Dermis microvascular lymphatic vessel endothelial cell (primary cell): ENCODE measurements around the gene STBD1. TPM values are rescaled to one million over a fixed set of nuclear protein-coding genes. Genes with fewer than 3 reads are reported as not detected.
"Not testable (repeated sequence)": the region's sequence is repeated elsewhere in the genome, so short reads cannot be mapped to it uniquely, and the experiment has no call there.

Experiments used
- DNase-seq, 2 donors: peaks; one replicate each; pipeline versions ENCODE4 v3.0.0 to v3.0.0-alpha.2; 2010; ENCODE audit warnings: low read depth in 2 of 2
- total RNA-seq: library from RNA; depleted of rRNA; stranded (reverse); fragments of >200 nt; gene quantifications from 2 replicates; pipeline ENCODE4 v1.2.1, GENCODE V29; 2014

Gene STBD1
- total RNA-seq, 1 donor from 2014 or later = 1.9 TPM

- no peak for DNase-seq
Observed at GRCh38 chr4:76315267-76315918, 8.9 kb downstream of the STBD1 start.

GRCh38 chr4:76316131-76316530, 9.6 kb downstream of the STBD1 start:
- no peak for DNase-seq

- DNase-seq = no peak
Observed at GRCh38 chr4:76322236-76322635, 15.7 kb downstream of the STBD1 start.

- DNase-seq = no peak
Observed at GRCh38 chr4:76325072-76325471, 18.5 kb downstream of the STBD1 start.

- no peak for DNase-seq
Observed at GRCh38 chr4:76326515-76326914, 20.0 kb downstream of the STBD1 start.

- no peak for DNase-seq
Observed at GRCh38 chr4:76334885-76335284, 28.4 kb downstream of the STBD1 start.

GRCh38 chr4:76339364-76339763, 32.8 kb downstream of the STBD1 start:
- no peak for DNase-seq

GRCh38 chr4:76341063-76341462, 34.5 kb downstream of the STBD1 start:
- no peak for DNase-seq

GRCh38 chr4:76342191-76342590, 35.7 kb downstream of the STBD1 start:
- DNase-seq = no peak

- no peak for DNase-seq
Observed at GRCh38 chr4:76342803-76343202, 36.3 kb downstream of the STBD1 start.

- no peak for DNase-seq
Observed at GRCh38 chr4:76354517-76355473, 48.3 kb downstream of the STBD1 start.

GRCh38 chr4:76357981-76358380, 51.4 kb downstream of the STBD1 start:
- DNase-seq = no peak

GRCh38 chr4:76359881-76360466, 53.4 kb downstream of the STBD1 start:
- not testable (repeated sequence) for DNase-seq

Other genes with a start within 250 kb of the STBD1 start
- not detected in 2 replicates for gene ART3, start 232.0 kb upstream of the STBD1 start, total RNA-seq
- 43.4 and 51.9 TPM in 2 replicates for gene NUP54, start 158.3 kb upstream of the STBD1 start, total RNA-seq
- 156 and 183 TPM in 2 replicates for gene SCARB2, start 92.9 kb upstream of the STBD1 start, total RNA-seq
- 0.13 and 0.26 TPM in 2 replicates for gene FAM47E, start 55.0 kb upstream of the STBD1 start, total RNA-seq
- gene CCDC158, start 114.4 kb downstream of the STBD1 start, total RNA-seq = not detected in 2 replicates
- gene SHROOM3, start 128.5 kb downstream of the STBD1 start, total RNA-seq = 0.13 TPM in 2 replicates